WI38 (cell line): ENCODE data around the gene LMO7.

Source experiments
- H3K4me3 ChIP-seq: 2 replicates; pipeline ENCODE4 v1.5.1; 2011; ENCODE audit warnings: low read depth, mild to moderate bottlenecking, control low read depth, low read length
- CTCF ChIP-seq: IDR thresholded peaks from 2 replicates; pipeline ENCODE4 v1.5.1; 2012; ENCODE audit warnings: low read depth, mild to moderate bottlenecking, control low read depth, low read length

Gene LMO7

DNA sequence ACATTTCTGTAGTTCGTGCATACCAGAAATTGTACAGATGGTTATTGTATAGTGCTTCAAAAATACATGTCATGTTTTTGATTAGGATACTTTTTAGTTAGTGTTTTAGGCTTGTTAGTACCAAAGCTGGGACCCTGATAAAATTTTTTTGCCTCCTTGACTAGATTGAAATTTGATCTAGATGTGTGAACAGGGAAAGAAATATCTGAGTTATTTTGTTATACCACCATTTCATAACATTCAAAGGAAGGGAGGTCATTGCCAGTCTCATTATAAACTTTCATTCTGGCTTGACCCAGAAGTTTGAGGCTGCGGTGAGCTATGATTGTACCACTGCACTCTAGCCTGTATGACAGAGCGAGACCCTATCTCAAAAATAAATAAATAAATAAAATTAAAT lies 9.0 kb downstream of the LMO7 start:
- TF ChIP-seq CTCF = no peak
- H3K4me3 ChIP-seq = no peak overlapping the region

DNA sequence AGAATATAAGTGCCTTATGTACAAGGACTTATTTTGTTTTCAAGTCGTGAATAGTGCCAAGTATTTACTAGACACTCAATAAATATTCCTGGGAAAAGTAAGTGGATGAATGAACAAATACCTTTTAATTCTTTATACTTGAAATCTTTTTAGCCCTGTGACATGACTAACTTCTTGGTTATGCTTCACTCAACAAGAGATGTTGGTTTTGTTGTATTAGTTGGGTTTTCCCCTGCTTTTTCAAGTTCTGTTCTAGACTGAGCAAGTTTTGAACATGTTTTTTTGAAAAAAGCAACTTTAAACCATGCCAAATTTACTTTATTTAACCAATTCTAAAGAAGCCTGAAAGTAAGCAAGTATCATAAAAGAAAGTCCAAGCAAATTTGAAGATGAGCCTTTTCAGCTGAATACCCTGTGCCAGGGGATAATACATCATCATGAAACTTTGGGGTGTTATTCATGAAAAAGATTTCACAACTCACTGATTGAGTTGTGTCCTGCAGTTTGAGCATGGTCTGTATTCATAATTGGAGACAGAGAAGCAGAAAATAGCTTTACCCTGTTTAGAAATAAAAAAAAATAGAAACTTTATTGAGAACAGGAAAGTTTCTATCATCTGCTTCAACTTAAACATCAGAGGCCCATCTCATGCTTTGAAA lies 11.1 kb downstream of the LMO7 start:
- no peak overlapping the region for H3K4me3 ChIP-seq
- no peak for TF ChIP-seq CTCF

DNA sequence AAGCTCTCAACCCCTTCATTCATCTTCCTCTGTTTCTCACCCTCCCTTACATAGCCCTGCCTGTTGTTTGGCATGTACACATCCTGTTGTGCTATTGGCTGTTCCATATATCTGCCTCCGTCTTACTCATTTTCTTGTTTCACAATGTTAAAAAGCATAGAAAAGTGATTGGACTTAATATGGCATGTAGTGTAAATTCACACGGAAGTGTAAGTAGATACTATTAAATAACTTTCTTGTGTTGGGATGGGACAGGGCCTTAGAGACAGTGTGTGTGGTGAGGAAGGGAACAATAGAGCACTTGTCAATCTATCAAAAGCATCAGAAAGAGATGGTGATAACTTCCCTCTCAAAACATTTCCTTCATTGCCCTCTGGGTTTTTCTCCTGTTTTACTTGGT lies 12.3 kb downstream of the LMO7 start:
- TF ChIP-seq CTCF = no peak
- no peak overlapping the region for H3K4me3 ChIP-seq

GRCh38 chr13:75651013-75651412 lies 14.9 kb downstream of the LMO7 start:
- H3K4me3 ChIP-seq = no peak overlapping the region
- no peak for TF ChIP-seq CTCF

DNA sequence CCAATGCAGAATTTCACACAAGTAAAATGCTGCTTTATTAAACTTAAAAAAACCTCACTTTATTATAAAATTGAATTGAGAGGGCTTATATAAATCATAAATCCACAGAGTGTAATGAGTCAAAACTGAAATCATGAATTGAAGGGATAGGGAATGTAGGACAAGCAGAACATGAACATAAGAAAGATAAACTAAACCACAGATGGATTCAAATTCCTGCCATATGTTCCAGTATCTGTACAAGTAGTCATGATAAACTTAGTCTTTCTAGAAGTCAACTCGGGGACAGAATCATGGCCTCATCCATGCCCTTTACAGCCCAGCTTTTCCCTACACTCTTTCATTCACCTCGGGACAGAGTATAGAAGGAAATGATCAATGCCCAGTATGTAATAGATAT lies 16.6 kb downstream of the LMO7 start:
- no peak for TF ChIP-seq CTCF
- no peak overlapping the region for H3K4me3 ChIP-seq

- no peak for TF ChIP-seq CTCF
- no peak overlapping the region for H3K4me3 ChIP-seq
Measured at GRCh38 chr13:75656425-75656989, 20.4 kb downstream of the LMO7 start.

- no peak overlapping the region for H3K4me3 ChIP-seq
- no peak for TF ChIP-seq CTCF
Measured at GRCh38 chr13:75657111-75657510, 21.0 kb downstream of the LMO7 start.
